HL-60/S4 treated with retinoic acid at 250 ng/mL for 4 days and 3 days (cell line): Measurements from ENCODE around the gene AGPAT2.

Experiments
- in situ Hi-C: fragments of 300-500 bp; cut with MboI; formaldehyde crosslinking; loops from 2 replicates; pipeline ENCODE4 v1.7.0; 2022; ENCODE audit warnings: low sequenced_read_pairs

Gene AGPAT2

DNA sequence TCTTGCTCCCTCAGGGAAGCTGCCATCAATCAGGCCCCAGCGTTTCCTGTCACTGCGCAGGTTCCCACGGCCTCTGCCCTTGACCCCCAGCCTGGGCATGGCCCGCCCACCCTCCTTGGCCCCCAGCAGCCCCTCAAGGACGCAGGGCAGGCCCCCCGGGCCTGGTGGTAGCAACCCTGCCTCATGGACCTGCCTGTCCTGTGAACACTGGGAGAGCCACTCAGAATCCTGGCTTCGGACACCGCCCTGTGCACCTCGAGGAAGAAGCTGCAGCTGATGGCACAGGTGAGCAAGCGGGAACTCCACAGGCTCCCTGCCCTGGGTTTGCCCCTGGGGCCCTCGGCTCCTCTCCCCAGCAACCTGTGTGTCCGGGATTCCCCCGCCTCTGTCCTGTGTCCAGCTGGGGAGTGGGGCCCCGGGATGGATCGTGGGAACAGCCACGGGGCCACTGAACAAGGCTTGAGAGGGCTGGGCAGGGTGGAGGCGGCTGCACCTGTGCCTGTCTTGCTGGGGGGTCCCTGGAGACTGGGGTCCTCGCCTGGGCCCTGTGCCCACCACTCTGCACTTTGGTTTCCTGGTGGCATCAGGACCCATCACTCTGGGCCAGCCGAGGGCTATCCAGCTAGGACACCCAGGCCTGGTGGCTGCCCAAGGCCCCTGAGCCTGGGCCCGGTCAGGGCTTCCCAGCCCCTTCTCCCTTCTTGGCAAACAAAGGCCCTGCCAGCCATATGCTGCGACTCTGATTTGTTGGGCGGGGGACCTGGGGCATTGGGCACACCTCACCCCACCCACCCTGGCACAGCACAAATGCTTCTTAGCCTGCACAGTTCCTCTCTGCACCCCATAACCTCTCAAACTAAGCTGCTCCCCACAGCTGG is 58.0 kb downstream of the AGPAT2 start:
- in situ Hi-C loops, result loop anchor here (5.0 kb wide), 1 partner anchor 137 kb away; no protein-coding TSS in a partner anchor

DNA sequence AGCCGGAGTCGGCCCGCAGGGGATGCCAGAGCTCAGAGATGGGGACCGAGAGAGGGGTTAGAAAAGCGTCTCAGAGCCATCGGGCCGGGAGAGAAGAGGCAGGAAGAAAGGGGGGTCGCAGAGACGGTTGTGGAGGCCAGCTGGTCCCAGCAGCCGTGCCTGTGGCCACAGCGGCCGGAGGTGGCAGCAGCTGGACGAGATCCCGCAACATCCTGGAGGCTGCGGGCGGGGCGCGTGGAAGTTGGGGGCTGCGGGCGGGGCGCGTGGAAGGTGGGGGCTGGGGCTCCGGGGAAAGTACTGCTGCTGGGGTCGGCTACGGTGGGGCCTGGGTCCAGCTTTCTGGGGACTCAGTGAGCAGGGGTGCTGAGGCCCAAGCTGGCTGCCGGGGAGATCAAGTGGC is 59.0 kb downstream of the AGPAT2 start:
- in situ Hi-C loops, result loop anchor here (5.0 kb wide), 1 partner anchor 136 kb away; no protein-coding TSS in a partner anchor

DNA sequence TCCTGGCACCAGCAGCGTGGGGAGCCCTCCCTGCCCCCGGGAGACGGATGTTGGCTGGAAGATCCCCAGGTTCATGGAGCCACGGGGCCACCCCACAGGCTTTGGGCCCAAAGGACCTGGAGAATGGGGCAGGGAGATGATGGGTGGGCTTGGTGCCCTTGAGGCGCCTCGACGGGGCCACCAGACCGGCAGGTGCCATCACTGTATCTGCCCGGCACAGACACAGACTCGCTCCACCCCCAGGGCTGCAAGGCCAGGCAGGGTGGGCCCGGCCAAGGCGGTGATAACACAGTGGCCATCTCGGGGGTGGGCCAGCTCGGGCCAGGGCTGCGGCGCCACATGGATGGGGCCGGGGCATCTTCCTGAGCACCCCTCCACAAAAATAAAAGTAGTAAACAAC is 59.6 kb downstream of the AGPAT2 start:
- in situ Hi-C loops, result loop anchor here (5.0 kb wide), 1 partner anchor 135 kb away; no protein-coding TSS in a partner anchor

DNA sequence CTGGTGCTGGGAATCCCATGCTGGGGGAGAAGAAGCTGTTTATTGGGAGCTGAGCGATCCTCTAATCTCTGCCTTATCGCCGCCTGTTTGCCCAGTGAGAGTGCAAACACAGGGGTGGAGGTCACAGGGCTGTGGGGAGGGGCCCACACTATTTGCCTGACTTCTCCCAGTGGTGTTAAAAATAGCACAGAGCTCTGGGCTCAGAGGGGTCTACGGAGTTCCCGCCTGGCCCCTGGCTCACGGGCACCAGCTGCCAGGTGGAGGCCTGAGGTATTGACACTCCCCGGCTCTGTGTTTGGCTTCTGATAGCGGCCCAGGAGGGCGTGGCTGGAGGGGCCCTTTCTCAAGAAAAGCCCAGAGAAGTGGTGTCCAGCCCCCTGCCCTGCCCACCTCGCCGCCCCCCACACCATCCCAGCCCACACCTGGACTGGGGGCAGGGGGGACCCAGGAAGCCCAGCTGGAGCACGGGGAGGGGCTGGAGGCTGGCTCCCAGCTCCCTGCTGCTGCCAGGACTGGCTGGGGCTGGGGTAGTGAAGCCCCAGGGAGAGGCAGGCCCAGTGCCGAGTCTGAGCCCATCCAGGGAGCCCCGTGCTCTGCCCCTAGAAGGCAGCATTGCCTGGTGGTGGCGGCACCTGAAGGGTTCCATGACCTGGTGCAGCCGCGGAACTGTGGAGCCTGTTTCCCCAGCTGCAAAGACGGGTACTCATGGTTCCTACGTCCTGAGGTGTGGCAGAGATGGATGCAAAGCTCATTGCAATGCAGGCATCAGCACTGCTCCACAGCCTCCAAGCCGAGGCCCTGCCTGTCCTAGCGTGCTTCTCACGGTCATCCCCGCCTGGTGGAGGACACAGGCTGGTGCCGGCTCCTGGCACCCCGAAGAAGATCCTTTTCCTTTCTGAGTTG is 60.3 kb downstream of the AGPAT2 start:
- in situ Hi-C loops, result loop anchor here (5.0 kb wide), 1 partner anchor 135 kb away; no protein-coding TSS in a partner anchor

DNA sequence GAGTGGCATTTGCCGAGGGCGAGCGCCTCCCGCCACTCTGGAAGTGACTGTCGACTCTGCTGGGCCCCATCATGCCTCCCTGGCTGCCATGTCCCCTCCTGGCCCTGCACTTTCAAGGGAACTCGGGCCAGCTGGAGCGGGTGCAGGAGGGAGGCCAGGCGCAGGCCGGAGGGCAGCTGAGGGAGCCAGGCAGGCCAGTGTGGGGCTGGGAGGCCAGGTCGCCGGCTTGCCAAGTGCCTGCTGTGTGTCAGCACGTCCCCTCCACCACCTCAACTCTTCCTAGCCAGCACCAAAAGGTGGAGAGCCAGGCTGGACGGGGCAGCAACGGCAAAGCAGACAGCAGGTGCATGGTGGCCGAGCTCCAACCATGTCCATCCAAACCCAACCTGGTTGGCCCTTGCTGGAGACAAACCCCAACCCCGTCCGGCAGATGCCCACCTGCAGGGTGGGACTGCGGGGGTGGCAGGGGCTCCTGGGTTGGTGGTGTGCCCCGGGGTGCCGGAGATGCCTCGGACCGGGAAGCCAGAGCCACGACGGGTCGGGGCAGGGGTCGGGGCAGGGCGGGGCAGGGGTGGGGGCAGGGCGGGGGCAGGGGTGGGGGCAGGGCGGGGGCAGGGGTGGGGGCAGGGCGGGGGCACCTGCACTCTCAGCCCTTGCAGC is 61.1 kb downstream of the AGPAT2 start:
- in situ Hi-C loops, result loop anchor here (5.0 kb wide), 1 partner anchor 134 kb away; no protein-coding TSS in a partner anchor

DNA sequence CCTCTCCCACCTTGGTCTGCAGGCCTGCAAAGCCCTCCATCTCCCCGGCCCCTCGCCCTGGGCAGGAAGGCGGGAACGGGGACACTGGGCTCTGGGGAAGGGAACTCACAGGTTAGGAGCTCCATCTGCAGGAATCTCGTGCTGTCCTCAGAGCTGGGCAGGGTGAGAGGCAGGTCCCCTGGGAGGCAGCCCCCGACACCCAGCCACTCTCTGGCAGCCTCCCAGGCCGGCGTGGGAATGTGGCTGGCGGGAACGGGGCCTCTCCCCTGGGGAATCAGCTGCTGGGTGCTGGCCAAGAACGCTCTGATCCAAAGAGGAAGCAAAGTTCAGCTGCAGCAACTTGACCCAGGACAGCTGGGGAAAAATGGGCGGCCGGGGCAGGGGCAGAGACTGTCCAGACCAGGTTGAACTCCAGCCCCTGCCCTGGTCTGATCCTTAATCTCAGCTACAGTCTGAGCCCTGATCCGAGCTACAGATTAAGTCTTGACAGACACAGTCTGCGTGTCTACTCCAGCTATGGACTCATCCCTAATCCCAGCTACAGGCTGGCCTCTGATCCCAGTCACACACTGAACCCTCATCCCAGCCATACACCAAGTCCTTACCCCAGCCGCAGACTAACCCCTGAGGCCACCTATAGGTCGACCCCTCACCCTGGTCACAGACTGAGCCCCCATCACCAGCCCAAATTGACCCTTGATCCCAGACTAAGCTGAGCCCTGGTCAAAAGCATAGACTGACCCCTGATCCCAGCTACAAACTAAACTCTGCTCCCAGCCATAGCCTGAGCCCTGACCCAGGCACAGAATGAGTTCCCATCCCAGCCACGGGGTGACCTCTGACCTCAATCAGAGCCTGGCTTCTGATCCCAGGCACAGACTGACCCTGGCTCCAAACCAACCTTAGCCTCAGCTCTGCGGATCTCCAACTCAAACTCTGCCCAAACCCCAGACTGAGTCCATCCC is 61.9 kb downstream of the AGPAT2 start:
- in situ Hi-C loops, result loop anchor here (5.0 kb wide), 1 partner anchor 133 kb away; no protein-coding TSS in a partner anchor

DNA sequence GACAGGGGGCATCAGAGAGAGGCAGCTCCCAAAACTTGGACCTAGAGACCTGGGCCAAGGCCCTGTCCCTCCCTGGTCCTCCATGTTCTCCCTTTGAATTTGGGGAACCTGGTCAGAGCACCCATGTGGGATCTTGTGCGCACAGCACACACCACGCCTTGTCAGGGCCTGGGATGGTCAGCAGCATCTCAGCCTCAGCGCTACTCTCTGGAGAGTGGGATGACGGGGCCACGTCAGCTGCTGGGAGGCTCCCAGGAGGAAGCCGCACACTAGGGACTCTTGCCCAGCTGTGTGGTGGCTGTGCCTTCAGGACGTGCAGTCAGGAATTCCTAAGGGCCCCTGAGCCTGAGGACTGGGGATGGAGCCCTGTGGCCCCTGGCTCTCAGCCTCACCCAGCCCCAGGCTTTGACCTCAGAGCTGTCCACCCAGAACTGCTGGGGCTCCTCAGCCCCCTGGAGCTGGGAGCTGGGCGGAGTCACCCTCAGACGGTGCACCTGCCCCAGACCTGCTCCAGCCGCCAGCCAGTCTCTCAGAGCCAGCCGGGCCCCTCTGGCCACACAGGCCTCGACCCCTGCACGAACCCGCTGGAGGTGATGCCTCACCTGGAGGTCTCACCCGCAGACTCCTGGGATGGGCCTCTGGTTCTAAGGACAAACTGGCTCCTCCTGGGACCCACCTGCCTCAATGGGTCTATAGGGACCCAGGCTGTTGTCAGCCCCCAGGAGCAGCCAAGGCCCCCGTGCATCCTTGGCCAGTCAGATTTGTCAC is 62.9 kb downstream of the AGPAT2 start:
- in situ Hi-C loops, result no loop called here

DNA sequence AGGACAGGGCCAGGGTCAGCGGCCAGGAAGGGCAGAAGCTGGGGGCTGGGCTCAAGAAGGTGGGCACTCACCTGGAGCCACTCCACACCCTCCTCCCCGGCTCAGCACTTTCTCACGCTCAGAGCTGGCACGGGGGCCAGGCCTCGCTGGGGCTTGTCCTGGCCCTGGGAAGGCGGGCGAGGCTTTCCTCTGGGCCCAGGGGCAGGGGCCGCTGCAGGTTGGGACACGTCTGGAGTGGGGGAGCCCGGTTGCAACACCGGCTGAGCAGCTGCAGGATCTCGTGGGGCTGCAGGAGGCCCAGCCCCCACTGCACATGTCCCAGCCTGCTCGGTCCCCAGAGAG is 63.4 kb downstream of the AGPAT2 start:
- in situ Hi-C loops, result no loop called here
